ENCODE results near the gene SGCB.

The SGCB gene

DNA sequence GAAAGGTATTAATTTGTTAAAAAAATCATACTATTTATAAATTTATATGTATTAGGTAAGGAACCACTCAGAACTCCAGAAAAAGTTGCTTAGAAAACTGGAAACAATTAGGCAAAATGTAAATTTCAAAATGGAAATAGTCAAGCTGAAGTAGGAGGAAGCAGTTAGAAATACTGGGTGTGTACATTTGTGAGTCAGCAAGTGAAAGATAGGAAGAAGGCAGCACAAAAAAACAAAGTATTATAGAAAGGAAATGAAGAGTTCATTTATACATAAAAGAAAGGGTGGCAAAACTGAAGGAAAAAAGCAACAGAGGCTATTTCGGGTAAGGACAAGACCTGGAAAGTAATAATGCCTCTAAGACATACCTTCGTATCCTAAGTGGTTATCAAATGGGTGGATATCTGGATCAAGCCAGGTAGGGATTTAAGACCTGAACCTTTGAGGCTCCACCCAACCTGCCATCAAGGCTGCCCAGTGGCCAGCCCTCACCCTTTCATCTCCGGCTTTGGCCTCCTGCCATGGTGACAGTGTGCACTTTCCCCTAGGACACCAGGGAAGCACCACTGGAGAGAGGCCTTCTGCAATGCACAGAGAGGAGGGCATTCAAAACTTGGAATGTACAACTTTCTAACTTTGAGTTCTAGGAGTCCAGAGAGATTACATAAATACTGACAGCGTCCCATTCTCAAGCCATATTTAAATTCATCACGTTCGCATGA is 18.0 kb downstream of the SGCB start, which contains the start of gene LRRC66:
TSS of gene LRRC66 (minus strand) at position 428 of the 722 bp plus-strand sequence. CDS start 2,750 bp downstream, outside the sequence.
- no peak for DNase-seq (ENCODE audit: low read depth)

DNA sequence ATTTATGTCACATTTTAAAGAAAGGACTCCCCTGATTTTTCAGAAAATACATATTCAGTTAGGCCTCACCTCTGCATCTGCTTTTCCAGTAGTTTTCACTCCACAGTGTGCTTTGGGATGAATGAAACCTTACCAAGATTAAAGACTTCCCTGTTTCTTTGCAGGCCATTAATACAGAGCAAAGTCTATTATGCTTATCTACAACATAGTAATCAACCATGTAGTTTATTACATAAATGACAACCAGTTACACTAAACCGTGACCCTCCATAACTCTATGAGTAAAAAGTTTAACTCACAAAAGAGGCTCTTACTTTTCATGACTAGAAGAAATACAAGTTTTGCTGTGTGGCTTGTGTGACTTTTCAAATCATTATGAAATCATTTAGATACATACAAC is 20.3 kb downstream of the SGCB start:
- no peak for DNase-seq (ENCODE audit: low read depth)

- no peak for DNase-seq (ENCODE audit: low read depth)
Observed at GRCh38 chr4:52016981-52017380, 21.1 kb downstream of the SGCB start.

- no peak for DNase-seq (ENCODE audit: low read depth)
Observed at GRCh38 chr4:52015366-52015765, 22.7 kb downstream of the SGCB start.

- no peak for DNase-seq (ENCODE audit: low read depth)
Observed at GRCh38 chr4:52014903-52015302, 23.2 kb downstream of the SGCB start.

- DNase-seq (ENCODE audit: low read depth) = no peak
Observed at GRCh38 chr4:52012651-52013050, 25.4 kb downstream of the SGCB start.

DNA sequence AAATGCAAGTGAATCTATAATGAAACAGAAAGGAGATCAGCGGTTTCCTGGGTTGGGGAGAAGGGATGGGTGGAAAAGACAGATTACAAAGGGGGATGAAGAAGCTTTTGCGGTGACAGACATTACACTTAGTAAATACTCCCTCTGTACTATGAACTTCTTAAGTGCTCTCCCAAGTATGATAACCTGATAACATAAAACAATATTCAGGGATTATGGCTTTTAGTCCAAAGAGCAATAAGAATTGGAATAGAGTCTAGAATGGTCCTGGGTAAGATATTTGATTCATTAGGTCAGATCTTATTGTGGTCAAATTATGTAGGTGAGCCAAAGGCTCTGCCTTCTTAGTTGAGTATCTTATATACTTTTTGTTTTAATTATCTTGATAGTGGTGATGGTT is 27.1 kb downstream of the SGCB start:
- DNase-seq (ENCODE audit: low read depth) = no peak

GRCh38 chr4:52006887-52007286 is 31.2 kb downstream of the SGCB start:
- no peak for DNase-seq (ENCODE audit: low read depth)

DNA sequence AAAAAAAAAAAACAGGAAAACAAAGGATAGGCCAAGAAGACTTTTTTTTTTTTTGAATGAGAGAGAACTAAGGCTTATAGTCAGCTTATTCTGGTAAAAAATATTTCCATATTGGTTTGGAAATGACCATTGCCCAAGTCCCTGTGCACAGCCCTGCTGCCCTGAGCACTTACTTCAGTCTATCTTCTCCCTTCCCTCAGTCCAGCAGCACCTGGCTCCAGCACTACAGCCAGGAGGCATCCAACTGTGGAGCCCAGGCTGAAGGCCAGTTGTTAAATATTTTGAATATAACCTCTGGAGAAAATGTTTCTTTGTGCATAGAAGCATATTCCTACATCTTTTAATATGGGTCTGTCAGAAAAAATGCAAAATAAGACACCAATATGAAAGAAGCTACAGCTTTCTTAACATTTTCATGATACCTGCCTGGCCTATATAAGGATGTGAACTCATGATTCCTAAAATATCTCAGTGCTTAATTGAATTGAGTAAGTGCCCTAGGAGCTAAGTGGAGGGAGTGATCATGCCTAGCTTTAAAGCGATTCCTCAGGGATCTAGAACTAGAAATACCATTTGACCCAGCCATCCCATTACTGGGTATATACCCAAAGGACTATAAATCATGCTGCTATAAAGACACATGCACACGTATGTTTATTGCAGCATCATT is 32.4 kb downstream of the SGCB start:
- DNase-seq (ENCODE audit: low read depth) = no peak

- DNase-seq (ENCODE audit: low read depth) = no peak
Observed at GRCh38 chr4:52004414-52004813, 33.7 kb downstream of the SGCB start.

DNA sequence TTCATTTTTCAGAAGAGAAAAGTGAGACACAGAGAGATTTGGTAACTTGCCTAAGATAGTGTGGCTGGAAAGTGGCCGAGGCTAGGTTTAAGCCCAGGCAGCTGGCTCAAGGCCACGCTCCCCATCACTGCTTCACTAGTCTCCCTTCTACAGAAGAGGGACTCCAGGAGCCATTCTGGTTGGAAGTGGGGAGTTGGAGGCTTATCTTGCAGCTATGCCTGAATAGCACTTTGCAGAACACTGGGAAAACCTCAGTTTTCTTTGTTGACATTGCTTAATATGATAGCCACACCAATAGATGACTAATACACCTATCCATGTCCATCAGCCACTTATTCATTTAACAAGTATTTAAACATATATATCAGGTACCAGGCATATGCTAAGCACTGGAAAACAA is 36.5 kb downstream of the SGCB start:
- no peak for DNase-seq (ENCODE audit: low read depth)

DNA sequence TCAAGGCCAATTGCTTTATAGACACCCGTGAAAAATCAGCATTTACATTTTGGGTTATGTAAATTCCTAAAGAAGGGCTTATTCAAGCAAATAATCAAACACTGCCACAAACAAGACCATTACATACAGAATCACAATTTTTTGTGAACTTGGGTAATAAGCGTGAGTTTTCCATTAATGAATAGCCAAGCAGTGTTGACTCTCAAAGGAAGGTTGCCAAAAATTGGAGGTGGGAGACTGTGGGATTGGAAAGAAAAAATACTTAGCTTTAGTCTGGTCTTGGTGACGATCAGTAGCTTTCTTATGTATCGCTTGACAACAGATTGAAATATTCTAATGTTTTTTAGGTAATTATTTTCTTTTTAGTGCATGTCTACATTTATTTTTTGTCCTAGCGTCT is 38.8 kb downstream of the SGCB start:
- DNase-seq (ENCODE audit: low read depth) = no peak

- no peak for DNase-seq (ENCODE audit: low read depth)
Observed at GRCh38 chr4:51998837-51999236, 39.3 kb downstream of the SGCB start.

- DNase-seq (ENCODE audit: low read depth) = no peak
Observed at GRCh38 chr4:51997647-51998046, 40.5 kb downstream of the SGCB start.

DNA sequence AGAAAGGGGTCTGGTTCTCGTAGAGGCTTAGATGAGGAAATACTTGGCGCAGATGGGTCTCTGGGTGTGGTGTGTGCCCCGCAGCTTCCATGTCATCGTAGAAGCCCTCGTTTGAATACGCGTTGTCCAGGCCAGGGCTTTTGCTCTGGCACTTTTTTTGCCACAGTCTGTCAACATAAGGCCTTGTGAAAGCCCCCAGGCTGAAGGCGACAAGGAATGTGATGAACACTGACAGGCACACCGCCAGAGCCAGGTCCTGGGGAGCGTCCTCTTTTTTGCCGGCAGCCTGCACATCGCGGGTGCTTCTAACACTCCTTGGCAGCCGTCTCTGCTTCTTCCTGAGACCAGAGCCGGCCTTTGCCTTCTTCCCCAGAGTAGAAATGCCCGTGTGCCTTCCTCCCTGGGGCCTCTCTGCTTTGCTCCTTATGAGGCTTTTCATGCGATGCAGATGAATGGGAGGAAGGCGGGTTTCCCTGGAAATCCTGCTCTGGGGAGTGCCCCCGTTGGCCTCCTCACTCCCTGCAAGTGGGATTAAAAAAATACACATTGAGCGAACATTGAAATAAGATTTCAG is 42.4 kb downstream of the SGCB start:
- no peak for DNase-seq (ENCODE audit: low read depth)
